Measurements from ENCODE around the gene SORCS3.

Gene SORCS3

DNA sequence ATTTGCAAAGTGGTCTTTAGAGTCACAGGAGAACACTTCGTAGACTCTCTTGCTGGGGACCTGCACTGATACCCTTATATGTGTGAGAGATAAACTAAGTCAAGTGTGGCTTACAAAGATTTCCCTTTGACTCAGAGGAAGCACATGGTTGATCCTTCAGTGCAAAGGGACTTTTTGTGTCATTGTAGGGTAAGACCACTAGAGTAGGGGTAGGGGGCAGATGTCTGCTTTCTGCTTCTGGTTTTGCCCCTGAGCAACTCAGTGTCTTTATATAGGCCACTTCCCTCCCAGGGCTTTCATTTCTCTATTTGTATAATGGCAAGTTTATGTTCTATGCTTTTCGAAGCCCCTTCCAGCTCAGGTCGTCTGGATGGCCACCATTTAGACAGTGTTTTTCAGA is 281.7 kb downstream of the SORCS3 start:
- no peak for DNase-seq (ENCODE audit: low spot score)

DNA sequence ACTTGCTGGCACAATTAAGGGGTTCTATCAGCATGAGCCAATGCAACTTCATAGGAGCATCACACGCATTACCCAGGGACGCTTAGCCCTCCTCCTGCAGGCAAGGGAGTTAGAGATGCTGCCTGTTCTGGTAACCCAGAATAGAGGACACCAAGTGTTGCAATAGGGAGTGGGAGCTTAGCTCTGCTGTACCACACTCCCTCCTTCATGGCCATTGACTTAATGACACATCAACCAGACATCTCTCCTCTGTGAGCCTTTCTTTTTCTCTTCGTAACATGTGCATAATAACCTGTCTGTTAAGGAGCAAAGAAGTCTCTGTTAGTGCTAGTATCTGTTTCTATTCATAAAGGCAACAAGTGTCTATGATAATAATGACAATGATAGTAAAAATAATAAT is 282.4 kb downstream of the SORCS3 start:
- DNase-seq (ENCODE audit: low spot score) = no peak

DNA sequence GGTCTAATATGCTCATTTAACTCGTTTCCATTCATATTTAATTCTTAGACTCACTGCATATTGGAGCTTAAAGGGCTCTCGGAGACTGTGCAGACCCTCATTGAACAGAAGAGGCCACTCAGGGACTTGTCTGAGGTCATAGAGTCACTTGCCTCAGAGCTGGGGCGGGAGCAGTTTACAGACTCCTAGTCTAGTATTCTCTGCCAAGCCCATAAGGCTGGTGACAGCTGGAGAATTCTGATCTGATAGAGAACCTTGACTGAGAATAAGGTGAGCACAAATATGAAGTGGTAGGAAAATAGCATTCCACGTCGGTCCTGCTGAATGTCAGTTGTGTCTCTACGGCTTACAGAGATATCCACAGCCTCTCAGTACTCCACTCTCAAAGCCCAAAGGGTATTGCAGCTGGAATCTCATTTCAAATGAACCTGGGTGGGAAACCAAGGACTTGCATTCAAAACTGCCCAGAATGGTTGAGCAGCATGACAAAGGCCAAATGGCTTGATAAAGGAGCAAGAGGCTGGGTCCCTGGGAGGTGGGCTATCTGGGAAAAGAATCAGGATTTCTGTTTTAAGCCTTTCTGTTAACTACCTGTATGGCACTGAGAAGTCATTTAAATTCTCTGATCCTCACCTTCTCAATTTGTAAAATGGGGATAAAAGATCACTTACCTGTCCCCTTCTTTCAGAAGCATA is 283.2 kb downstream of the SORCS3 start:
- no peak for DNase-seq (ENCODE audit: low spot score)

DNA sequence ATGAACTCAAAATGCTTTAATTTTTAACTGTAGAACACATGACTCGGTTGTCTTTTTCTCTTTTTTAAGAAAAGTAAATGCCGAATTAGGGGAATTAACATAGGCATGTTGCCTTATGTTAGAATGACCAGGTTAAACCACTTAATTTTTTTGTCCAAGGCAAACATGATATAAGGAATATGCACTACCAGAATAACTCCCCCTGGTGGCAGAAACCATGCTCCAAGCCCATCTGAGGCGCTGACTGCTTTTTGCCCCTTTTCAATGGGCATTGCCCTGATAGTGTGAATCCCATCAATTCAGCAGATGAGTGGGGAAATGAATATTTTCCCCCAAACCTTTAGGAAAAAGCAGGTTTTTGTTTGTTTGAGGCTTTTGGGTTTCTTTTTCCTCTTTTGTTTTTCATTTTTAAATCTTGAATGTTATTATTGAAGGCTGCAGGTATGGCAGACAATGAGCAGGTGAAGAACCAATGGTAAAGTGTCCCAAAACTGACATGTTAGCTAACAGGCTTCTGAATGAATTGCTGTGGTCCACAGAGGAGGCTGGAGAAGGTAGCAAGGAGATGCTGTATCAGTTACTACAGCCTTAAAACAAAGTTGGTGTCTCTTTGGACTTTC is 284.3 kb downstream of the SORCS3 start:
- peak; percentile 52 for DNase-seq (ENCODE audit: low spot score)

DNA sequence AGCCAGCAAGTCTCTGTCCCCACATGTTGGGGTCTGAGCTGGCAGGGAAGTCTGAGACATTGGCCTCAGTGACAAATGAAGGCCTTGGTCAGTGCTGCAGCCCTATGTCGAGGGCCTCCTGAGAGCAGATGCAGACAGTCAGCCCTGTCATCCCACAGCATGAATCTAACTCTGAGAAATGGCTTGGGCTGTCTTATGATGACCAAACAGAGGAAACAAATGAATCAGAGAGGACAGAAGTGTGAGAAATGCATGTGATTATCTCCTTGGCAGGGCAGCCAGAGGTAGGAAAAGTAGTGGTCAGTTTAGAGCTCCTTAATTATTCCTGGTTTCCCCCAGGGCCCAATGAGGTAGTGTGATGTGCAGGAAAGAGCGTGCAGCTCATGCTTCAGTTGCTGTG is 287.6 kb downstream of the SORCS3 start:
- peak; percentile 74 for DNase-seq (ENCODE audit: low spot score)

DNA sequence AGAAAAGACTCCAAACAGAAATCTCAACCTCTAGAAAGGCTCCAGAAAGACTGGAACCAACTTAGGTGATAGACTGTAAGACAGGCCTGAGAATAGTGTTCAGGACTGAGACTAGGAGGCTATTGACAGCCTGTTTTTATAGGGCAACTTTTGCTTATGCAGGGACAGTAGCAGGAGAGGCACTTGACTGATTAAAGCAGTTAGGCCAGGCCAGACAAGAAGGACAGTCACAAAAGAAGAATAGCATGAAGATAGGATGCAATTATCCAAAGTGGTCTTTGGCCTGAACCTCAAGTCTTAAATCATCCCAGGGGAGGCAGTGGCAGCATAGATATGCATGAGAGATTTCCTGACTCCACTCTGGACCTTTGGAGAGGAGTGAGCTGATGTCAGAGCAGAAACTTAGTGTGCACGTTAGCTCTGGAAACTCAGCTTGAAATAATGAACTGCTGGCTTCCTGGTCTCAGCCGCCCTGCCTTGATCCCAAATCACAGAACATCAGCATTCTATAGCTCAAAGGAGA is 290.6 kb downstream of the SORCS3 start:
- peak; percentile 43 for DNase-seq (ENCODE audit: low spot score)

DNA sequence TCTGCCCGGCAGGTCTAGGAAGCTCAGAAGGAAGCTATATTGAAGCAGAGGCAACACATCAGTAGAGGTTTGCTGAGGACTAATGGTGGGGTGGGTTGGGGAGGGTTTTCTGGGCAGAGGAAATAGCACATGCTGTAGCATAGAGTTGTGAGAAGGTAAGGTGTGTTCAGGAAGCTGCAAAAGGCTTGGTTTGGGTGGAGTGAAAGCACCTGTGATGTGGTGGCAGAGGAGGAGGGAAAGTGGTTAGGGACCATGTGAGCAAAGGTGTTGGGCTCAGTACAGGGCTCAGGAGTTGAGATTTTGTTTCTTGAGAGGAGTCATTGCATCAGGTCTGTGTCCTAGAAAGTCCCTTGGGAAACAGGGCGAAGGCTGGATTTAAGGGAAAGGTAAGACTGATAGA is 294.6 kb downstream of the SORCS3 start:
- no peak for DNase-seq (ENCODE audit: low spot score)

DNA sequence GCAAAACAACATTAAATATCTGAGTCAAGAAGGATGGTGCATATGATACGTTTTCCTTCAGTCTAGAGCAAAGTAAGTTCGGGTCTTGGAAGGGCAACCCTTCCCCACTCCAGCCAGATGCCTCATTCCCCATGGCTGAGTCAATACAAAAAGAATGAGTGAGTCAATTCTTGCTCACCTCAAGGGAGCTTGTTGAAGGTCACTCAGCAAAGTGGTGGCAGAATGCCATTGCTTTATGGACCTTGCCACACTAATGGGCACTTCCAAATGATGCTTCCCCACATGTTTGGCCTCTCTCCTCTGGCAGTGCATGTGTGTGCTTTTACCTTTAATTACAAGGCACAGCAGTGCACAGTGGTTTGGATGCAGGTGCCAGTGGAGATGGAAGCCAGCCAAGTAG is 296.5 kb downstream of the SORCS3 start:
- peak; percentile 98 for DNase-seq (ENCODE audit: low spot score)

DNA sequence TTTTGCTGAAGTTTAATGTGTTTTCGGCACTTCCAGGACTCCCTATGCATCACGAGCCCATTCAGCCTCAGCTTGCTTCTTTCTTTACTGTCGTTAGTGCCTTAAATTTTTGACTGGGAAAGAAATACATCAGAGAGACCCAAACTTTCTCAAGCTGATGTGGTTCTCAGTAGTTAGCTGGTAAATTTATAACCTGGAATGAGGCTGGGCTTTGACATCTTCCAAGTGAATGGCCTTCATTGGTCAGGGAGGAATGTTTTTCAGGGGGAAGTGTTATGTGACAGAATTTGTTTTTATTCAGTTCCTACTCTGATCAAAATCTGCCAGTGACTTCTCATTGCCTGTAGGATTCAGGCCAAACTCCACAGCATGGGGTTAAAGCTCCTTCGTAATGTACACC is 296.9 kb downstream of the SORCS3 start:
- DNase-seq (ENCODE audit: low spot score) = peak; percentile 62

DNA sequence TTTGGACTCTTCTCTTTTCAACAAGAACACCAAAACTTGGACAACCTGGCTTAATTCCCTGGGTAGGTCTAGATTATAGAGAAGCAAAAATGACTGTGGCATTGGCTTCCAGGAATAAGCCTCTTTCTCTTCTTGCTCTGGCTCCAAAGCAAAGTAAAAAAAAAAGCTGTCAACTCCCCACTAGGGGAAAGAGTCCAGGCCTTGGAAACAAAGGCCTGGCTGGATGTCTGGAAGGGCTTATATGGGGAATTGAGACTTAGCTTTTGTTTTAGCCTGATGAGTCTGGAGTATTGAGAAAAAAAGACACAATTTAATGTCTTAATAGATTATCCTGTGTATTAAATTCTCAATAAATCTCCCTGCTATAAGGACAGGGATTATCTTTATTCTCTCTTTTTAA is 300.6 kb downstream of the SORCS3 start:
- no peak for DNase-seq (ENCODE audit: low spot score)

DNA sequence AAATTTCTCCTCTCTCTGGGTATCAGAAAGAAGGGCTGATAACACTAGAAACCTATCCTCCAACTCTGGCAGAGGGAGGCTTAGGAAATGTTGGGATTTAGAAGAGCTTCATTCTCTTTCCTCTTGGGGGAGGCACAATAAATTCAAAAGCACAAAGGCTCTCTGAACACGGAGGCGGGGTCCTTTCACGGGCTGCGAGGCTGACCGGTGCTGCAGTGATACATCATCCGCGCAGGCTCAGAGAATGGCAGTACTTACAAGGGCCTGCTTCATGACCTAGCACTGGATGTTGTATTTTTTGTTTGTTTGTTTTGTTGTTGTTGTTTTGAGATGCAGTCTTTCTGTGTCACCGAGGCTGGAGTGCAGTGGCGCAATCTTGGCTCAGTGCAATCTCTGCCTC is 306.2 kb downstream of the SORCS3 start:
- no peak for DNase-seq (ENCODE audit: low spot score)

DNA sequence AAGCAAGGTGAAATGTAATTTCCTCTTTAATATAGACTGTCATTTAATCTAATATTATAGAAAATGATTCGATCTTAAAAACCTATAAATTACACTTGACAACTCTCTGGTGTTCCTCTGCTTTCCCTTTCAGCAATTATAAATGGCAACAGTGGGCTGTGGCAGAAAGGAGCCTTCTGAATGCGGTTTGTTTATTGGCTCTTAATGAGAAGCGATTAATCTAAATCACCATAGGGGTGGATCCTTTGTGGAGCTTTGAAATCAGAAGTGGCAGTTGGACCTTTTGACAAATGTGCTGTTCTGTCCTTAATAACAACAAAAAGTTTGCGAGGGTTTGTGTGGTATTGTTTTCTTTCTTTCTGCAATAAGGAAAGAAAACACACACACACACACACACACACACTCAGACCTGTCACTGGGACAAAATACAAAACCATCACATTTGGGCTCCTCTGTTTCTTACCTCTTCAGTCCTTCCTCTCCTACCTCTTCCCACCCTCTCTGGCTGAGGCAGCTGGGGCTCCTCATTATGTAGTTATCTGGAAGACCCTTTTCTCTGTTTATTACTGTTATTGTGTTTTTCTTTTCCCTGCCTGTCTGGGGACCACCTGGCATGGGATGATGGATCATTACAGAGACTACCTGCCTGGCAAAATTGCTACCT is 316.2 kb downstream of the SORCS3 start:
- DNase-seq (ENCODE audit: low spot score) = no peak

DNA sequence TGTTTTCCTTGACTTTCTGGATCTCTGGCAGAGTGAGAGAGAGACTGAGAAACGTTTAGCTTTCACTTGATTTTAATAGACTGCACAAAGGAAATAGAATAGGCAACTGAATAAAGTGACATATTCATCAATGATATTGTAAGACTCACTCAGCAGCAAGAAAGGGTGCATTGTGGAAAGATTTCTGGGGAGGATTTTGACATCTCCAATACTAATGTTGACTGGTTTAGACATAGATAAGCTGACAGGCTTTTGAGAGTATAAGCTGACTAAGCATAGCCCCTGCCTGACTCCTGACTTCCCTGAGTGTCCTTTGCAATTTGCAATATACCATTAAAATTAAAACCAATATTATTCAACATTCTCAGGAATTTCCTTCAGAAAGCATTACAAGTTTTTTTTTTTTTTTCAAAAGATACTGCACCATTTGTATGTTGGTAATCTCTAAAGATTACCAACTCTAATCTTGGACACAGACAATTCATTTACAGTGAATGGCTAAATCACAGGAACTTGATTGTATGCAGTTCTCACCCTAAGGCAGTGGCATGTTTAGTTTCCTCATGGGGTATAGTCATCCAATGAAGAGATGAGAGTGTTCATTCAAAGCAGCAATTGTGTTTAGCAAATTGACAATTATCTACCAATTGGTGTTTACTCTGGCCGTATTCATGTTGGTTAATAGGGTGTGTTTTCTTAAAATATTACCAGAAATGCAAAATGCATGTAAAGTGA is 325.6 kb downstream of the SORCS3 start:
- DNase-seq (ENCODE audit: low spot score) = no peak

DNA sequence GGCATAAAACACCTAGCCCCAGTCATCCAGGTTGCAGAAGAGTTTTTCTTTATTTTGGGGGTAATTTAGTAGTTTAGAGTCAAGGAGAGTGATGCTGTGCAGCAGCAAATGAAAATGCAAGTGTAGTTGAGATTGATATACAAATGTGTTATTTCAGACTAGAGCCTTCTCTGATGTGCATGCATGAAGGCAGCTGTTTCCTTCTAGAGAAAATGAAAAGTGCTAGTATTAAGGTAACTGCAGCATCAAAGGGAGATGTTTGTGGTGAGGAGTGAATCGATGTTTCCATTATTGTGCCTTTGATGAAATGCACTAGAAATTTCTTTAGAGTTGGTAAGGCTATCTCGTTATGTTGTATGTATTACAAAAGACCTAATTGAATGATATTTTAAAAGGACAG is 339.3 kb downstream of the SORCS3 start:
- DNase-seq (ENCODE audit: low spot score) = no peak

DNA sequence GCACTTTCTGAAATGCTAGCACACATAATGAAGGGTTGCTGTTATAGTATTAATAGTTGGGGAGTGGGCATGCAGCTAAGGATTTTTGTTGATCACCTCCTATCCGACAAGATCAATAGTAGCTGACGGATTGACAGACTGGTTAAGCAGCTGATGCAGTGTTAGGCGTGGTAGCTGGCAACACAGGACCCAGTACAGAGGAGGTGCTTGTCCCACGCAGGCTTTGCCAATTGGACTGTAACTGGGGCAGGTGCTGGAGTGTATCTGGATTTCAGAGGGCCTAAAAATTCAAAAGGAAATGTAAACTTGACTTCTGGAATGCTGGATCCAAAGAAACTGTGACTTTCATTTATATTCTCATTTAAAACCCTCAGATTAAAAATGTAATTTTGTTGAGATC is 340.9 kb downstream of the SORCS3 start:
- DNase-seq (ENCODE audit: low spot score) = no peak

DNA sequence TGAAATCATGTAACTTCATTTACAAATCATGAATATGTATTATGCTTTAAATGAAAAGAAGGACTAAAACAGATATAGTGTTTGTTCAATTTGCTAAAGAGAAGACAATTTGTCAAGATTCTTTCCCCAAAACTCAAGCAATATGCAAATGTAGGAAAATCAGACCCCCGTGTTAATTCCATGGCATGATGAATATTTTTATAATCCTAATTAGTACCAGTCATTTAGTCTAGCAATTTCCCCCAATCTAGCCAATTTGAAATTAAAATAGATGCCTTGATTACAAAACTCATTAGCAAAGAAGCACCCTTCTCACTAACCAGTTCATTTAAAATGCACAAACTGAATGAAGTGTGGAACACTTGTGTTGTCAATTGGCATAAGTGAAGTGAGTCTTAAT is 347.6 kb downstream of the SORCS3 start:
- no peak for DNase-seq (ENCODE audit: low spot score)

DNA sequence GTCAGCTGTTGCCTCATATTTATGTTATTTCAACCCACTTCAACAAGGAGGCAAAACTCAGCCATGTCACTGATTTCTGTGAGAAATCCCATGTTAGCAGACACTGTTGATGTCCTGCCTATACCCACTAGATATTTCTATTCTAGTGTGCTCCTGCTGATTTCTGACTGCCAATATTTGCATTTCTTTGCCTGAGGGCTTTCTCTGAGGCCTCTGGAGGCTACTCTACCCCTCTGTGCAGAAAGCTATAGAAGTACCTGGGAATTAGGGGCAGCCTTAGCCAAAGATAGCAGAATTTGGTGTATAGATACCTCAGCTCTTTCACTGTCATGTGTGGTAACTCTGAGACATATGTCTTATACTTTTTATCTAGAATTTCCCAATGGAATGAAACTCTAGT is 348.8 kb downstream of the SORCS3 start:
- DNase-seq (ENCODE audit: low spot score) = no peak

DNA sequence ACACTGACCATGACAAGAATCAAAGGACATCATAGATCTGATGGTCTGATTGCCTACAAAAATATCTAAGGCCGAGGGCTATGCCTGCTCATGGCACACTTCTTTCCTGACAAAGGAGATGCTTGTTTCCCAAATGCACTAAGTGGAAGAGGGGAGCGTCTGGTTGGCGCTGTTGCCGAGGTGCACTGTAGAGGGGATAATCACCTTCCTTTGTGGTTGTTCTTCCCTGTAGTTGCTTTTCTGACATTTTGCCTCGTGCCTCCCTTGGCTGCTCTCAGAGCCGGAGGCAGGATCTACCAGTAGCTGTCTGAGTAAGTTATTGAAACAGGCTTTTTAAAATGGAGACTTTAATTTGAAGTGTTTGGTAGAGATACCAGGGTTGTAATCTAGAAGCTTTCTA is 352.0 kb downstream of the SORCS3 start:
- DNase-seq (ENCODE audit: low spot score) = no peak

DNA sequence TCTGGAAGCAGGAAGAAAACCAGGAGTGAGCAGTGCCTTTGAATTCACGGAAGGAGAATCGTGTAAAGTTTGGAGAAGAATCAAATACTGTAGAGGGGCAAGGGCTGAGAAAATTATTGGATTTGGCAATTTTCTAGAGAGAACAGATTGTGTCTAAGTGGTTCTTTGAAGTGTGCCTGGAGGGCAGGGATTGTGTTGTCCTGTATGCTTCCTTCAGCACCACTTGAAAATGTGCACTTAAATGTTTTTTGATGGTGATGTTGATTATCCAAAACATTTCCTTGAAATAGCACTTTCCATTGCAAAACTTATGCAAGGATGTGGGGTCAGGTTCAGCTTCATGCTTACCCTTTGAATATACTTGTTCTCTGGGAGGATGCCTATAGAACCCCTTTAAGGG is 360.2 kb downstream of the SORCS3 start:
- no peak for DNase-seq (ENCODE audit: low spot score)

DNA sequence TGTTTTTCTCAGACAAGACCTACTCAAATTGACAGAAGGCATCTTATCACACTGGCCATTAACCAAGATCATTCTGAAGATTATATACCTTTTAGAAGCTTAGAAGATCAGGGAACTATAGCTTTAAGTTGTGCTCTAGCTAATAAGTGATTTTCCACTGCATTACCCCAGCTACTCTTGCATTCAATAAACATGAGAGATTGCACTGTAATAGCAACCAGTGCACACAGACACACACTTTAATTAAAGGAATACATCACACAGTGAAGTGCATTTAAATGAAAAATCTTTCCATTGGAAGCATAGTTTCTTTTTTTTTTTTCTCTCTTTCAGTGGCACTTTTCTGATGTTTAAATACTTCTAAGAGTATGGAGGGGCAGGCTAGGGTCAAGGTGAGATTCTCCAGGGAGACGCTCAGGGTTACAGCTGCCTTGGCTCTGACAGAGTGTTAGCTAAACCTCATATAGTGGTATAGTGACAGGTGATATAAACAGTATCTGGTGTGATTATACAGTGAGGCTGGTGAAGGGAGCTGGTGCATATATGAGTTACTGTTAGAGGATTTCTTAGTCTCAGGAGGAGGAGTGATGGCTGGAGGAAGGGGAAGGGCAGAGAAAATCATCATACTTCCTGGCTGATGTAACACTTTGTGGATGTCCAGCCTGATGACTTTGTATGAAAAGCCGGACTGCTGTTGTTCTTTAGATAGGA is 369.5 kb downstream of the SORCS3 start:
- peak; percentile 28 for DNase-seq (ENCODE audit: low spot score)

DNA sequence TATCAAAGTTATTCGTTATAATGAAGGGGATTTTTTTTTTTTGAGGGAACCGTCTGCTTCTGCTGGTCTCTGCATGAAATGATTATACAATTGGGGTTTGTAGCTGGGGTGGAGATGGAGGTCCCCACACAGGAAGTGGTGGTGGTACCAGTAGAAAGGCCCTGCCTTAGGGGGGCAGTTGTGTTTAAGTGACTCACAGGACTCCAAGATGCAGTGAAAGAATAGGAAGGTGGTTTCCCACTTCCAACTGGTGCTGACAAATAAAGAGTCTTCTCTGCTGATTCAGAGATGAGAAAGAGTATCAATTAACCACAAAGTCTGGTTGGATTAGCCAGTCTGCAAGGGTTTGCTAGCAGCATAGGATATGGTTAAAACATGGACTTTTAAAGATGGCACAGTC is 376.0 kb downstream of the SORCS3 start:
- peak; percentile 94 for DNase-seq (ENCODE audit: low spot score)

DNA sequence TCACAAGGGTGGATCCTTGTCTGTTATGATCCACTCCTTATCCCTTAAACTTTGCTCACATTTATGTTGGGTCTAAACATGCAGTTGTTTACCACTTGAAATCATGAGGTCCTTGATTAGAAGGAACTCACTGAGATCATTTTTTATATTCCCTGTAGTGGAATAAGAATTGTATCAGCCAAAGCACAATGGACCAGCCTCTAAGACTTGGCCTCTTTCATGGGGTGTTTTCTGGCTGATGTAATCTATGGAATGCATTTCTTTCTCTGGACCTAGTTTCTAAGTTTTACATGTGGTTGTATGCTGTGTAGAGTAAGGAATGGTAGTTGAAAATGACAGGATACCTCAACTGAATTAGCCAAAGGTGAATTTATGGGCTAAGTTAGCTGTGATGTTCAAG is 376.6 kb downstream of the SORCS3 start:
- DNase-seq (ENCODE audit: low spot score) = peak; percentile 41

Data from kidney tubule cell (primary cell).